GM18861 (cell line): Measurements from ENCODE around the gene ABCG2.
"Not testable (repeated sequence)": the region's sequence is repeated elsewhere in the genome, so short reads cannot be mapped to it uniquely, and the experiment has no call there.

Experiments used
- ATAC-seq: cut with Tn5 transposase; IDR thresholded peaks from one replicate; pipeline ENCODE4 v1.9.1; 2021; ENCODE audit not compliant: unreplicated experiment

ABCG2 gene

DNA sequence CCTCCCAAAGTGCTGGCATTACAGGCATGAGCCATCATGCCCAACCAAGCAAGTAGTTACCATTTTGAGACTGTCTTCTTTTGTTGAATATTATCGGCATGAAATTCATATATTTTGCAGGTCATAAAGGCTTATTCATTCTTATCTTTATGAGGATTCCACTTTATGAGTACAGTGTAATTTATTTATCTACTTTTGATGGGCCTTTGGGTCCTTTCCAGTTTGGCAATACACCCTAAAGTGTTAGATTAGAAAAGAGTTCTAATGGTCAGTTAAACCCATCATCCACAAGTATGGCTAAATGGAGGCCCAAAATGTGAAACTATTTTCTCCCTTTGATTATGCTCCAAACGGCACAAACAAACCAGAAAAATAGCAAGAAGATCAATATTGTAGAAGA, 10.9 kb upstream of the ABCG2 start:
- ATAC-seq, result no peak

GRCh38 chr4:88166608-88167007, 8.2 kb upstream of the ABCG2 start:
- ATAC-seq, result no peak

DNA sequence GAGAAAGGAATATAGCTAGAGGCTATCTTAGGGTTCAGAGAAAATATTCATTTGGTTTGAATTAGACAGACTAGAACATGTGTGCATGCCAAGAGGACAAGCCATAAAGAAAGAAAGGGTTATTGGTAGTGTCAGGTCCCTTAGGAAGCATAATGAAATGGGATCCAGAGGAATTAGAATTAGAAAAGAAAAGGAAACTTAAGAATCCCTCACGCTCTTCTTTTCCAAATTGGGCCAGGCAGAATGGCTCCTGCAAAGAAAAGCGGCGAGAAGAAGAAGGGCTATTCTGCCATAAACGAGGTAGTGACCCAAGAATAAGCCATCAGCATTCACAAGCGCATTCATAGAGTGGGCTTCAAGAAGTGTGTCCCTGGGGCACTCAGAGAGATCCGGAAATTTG, 4.9 kb upstream of the ABCG2 start:
- ATAC-seq, result no peak

- ATAC-seq, result no peak
These were observed 4.2 kb upstream of the ABCG2 start for GRCh38 chr4:88162626-88163025.

DNA sequence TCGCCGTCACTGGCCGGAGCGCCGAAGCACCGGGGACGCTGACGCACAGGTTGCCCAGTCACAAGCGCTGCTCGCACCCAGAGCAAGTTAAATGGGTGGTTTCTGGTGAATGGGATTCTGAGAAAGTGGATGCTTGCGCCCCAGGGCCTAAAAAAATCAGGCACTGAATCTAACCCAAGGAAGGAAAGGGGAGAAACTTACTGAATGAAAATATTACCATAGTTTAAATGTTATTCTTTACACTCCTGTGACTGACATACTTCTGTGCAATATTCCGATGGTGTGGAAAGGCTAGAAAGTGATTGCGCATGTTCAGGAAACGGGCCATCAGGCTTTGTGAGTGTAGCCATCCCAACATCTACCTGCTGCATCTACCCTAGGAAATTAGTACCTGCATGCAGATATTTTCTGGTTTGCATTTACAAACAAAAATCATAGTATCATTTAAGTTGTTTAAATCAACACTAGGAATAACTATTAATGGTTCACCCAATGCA, 838 bp upstream of the ABCG2 start:
- ATAC-seq, result no peak

DNA sequence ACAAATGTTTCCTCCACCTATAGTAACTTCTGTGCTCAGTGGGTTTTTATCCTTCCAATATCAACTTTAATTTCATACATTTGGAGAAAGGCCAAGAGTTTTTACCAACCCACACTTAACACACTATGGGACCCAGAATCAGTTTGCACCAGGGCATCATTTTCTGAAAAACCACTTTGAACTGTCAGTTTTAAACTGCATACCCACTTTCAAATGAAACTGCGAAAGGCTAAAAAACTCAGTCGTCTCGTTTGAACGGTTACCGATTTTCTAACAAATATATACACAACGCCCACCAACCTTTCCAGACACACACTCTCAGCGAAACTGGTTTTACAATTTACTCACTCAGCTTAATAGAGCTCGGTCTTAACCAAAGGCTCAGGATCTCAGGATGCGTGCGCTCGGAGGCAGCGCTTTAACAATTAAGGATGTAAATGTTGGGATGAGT, 376 bp downstream of the ABCG2 start:
- no peak for ATAC-seq

DNA sequence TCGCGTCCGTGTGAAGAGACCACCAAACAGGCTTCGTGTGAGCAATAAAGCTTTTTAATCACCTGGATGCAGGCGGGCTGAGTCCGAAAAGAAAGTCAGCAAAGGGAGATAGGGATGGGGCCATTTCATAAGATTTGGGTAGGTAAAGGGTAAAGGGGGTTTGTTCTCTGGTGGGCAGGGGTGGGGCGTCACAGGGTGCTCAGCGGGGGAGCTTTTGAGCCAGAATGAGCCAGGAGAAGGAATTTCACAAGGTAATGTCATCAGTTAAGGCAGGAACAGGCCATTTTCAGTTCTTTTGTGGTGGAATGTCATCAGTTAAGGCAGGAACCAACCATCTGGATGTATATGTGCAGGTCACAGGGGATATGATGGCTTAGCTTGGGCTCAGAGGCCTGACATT, 6.1 kb downstream of the ABCG2 start:
- not testable (repeated sequence) for ATAC-seq

DNA sequence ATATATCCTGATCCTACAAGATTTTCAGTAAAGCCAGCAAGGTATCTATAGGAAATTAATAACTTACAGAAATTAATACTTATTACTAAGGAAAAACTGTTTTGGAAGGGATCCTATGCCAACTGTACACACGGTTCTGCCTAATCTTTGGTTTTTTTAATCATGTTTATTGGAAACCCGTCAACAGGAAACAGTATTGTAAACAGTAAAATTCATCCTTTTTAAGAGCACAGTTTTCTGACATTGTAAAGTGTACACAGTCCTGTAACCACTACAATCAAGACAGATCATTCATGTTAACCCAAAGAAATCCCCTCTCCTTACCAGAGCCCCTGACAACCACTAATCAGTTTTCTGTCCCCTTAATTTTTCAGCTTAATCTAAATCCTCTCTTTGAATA, 9.9 kb downstream of the ABCG2 start:
- ATAC-seq, result no peak

- no peak for ATAC-seq
These were observed 10.6 kb downstream of the ABCG2 start for GRCh38 chr4:88147799-88148217.

DNA sequence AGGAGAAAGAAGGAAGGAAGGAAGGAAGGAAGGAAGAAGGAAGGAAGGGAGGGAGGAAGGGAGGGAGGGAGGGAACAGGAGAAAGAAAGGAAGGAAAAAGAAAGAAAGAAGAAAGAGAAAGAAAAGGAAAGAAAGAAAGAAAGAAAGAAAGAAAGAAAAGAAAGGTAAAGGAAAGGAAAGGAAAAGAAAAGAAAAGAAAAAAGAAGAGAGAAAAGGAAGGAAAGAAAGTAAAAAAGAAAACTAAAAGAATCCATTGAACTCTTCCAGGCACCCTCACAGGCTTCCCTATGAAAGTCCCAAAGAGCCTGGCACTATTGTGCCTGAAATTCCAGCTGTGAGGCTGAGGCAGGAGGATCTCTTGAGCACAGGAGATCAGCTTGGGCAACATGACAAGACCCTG, 11.5 kb downstream of the ABCG2 start:
- ATAC-seq, result no peak

DNA sequence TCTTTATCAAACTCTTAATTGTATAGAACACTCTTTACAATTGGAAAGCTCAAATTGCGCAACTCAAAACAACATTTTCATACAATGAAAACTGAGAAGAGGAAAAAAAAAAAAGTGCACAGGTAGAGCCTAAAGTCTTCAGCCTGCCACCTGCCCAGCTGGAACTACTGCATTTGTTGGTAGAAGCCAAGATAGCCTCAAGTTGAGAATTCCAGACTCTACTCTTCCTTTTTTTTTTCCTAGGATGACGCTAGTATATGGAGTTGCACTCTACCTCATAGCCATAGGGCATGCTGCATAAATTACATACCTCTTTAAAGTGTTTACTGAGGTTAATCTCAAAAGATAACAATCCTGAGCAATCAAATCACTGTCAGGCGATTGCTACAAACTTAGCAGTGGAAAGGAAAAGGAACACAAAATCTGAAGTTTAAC, 13.6 kb downstream of the ABCG2 start:
- no peak for ATAC-seq

DNA sequence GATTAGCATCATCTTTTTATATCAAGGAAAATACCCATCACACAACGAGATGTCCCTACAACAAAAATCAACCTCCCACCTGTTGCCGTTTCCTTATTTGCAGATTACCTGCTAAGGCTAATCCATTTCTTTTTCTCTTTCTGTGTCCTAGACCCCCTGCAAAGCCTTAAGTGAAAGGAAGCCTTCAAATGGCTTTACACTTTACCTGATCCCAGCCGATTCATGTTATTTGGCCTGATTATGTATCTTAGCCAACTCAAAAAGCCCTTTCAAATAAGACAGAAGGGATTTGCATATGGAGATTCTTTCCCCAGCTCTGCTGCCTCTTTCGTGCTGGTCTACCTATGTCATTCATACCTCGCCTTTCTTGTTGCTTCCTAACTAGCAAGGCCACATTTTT, 14.4 kb downstream of the ABCG2 start:
- ATAC-seq, result no peak

- no peak for ATAC-seq
These were observed 14.9 kb downstream of the ABCG2 start for GRCh38 chr4:88143504-88143903.

- ATAC-seq, result no peak
These were observed 19.9 kb downstream of the ABCG2 start for GRCh38 chr4:88138561-88138960.

DNA sequence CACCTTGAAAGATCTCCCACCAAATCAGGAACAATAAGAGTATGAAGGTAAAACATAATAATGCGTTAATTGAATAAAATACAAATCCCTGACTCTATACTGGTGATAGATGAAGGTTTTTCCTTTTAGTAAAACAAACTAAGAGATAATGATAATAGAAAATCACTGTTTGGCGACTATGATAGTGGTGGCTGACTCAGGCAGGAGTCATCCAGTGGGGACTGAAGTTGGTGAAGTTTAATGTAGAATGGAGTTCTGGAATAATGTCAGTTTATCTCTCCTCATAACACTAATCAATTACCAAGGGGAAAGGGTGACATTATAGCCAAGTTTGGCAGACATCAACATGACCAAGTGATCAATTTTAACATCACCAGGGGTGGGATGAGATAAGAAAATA, 21.3 kb downstream of the ABCG2 start:
- no peak for ATAC-seq

GRCh38 chr4:88136249-88136648, 22.2 kb downstream of the ABCG2 start:
- no peak for ATAC-seq

DNA sequence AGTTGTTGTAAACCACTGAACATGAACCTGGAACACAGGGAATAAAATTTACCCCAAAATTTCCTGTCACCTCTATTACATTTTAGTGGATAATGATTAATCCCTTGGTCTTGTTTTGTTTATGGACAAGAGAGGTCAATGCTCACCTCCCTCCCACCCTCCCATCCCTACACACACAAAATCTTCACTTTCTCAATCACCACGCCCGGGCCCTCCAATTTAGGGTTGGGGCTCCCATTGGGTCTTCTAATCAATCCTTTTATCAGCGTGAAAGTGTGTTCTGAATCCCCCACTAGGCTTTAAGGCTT, 23.1 kb downstream of the ABCG2 start:
- ATAC-seq, result no peak

DNA sequence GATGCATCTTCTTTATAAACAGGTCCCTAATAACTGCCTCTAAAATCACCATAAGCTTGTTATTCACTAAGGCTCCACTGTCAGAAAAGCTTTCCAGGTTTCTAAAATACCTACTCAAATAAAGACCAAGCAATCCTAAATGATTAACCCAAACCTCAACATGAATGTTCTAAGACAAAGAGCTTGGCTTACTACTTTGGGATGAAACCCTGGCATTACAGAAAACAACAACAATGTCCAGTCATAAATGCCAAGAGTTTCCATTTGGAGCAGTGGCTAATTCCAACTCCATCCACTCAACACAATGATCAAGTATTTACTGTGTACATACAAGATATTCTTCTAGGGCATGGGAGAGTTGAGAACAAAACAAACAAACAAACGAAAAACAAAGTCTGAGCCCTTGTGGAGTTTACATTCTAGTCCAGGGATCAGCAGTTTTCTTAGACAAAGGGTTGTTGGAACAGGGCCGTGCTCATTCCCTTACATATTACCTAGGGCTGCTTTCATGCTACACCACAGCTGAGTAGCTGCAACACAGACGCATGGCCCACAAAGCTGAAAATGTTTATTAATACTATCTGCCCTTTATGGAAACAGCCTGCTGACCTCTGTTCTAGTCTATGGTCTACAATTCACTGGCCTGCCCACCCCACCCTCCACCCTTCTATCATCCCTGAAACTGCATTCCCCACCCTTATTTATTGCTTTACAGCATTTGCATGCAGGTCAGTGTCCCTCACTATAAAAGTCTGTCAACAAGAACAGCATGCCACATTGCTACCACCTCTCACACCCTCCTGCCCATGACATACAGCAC, 23.7 kb downstream of the ABCG2 start:
- ATAC-seq, result no peak

- no peak for ATAC-seq
These were observed 24.3 kb downstream of the ABCG2 start for GRCh38 chr4:88134111-88134510.

DNA sequence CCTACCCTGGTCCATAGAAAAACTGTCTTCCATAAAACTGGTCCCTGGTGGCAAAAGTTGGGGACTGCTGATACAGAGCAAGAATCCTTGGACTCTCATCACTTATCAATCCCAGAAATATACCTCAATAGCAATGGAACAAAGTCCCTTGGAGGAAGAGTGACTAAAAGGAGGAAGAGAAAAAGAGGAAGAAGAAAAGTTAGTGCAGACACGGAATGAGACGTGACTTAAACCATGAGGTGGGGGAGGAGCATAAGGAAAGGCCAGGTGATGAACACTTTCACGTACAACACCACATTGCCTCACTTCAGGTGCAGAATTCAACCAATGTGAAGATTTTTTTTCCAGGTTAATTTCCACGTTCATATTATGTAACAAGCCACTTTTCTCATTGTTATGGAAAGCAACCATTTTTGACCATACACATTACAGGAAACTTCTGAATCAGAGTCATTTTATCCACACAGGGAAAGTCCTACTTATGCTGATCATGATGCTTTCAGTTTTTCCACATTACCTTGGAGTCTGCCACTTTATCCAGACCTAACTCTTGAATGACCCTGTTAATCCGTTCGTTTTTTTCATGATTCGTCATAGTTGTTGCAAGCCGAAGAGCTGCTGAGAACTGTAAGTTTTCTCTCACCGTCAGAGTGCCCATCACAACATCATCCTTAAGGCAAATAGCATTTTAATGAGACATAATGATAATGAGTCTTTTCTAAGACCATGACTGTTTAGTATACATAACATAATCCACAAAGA, 27.7 kb downstream of the ABCG2 start:
- ATAC-seq, result no peak

DNA sequence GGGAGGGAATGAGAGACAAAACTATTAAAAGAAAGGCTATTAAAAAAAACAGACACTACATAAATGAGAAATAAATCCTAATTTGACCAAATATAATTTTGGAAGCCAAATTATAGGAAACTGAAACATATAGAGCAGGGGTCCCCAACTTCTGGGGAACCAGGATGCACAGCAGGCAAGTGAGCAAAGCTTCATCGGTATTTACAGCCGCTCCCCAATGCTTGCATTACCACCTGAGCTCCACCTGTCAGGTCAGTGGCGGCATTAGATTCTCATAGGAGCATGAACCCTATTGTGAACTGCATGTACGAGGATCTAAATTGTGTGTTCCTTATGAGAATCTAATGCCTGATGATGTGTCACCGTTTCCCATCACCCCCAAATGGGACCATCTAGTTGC, 28.4 kb downstream of the ABCG2 start:
- ATAC-seq, result no peak

- not testable (repeated sequence) for ATAC-seq
These were observed 36.2 kb downstream of the ABCG2 start for GRCh38 chr4:88122260-88122659.
